MV-4-11 (cell line): ENCODE measurements around the gene NME3.

Source experiments
- DNase-seq: peaks from one replicate; lab custom pipeline; 2025; lab: John Stamatoyannopoulos, UW

Gene NME3

GRCh38 chr16:1768767-1769401 is 2.5 kb downstream of the NME3 start:
- DNase-seq = no peak

GRCh38 chr16:1768061-1768766 is 3.1 kb downstream of the NME3 start:
- no peak for DNase-seq

- DNase-seq = no peak
These were observed 4.0 kb downstream of the NME3 start for GRCh38 chr16:1767116-1767994.

GRCh38 chr16:1766701-1767100 is 4.6 kb downstream of the NME3 start:
- DNase-seq = no peak

- DNase-seq = no peak
These were observed 5.1 kb downstream of the NME3 start for GRCh38 chr16:1766231-1766630.

GRCh38 chr16:1765826-1766225 is 5.5 kb downstream of the NME3 start:
- DNase-seq = no peak

- DNase-seq = no peak
These were observed 6.4 kb downstream of the NME3 start for GRCh38 chr16:1764971-1765370.

- no peak for DNase-seq
These were observed 7.5 kb downstream of the NME3 start for GRCh38 chr16:1763521-1764511.

GRCh38 chr16:1762879-1763520 is 8.3 kb downstream of the NME3 start:
- DNase-seq = no peak

GRCh38 chr16:1762196-1762878 is 9.0 kb downstream of the NME3 start:
- no peak for DNase-seq

- no peak for DNase-seq
These were observed 9.6 kb downstream of the NME3 start for GRCh38 chr16:1761751-1762150.

GRCh38 chr16:1760911-1761310 is 10.4 kb downstream of the NME3 start:
- DNase-seq = no peak

GRCh38 chr16:1759511-1759910 is 11.8 kb downstream of the NME3 start:
- no peak for DNase-seq

- no peak for DNase-seq
These were observed 12.4 kb downstream of the NME3 start for GRCh38 chr16:1758923-1759322.

GRCh38 chr16:1757714-1758461 is 13.5 kb downstream of the NME3 start:
- no peak for DNase-seq

GRCh38 chr16:1754204-1754603 is 17.1 kb downstream of the NME3 start:
- DNase-seq = no peak

GRCh38 chr16:1752853-1753252 is 18.5 kb downstream of the NME3 start:
- DNase-seq = no peak

GRCh38 chr16:1751946-1752345 is 19.4 kb downstream of the NME3 start:
- no peak for DNase-seq

GRCh38 chr16:1749152-1750117 is 21.9 kb downstream of the NME3 start:
- DNase-seq = no peak
